ENCODE measurements around the gene HAS3.
"Not testable (repeated sequence)": the region's sequence is repeated elsewhere in the genome, so short reads cannot be mapped to it uniquely, and the experiment has no call there.

HAS3 gene

DNA sequence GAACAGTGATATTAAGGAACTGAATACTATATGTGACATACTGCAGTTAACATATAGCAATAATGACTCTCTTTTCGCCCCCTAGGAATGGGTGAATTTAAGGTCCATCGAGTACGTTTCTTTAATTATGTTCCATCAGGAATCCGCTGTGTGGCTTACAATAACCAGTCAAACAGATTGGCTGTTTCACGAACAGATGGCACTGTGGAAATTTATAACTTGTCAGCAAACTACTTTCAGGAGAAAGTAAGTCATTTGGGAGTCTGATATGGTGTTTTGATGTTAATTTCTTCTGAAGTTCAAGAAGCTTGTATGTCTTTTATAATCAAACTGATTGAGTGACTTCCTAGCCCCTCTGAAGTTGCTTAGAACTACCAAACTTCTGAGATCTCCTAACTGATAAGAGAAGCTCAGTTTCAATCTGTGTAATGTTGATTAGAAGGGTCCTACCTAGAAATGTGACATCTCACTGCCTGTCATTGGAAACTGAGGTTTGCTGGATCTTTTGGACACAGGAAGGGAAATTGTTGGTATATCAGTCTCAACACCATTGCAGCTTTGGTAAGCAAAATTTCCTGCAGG, 28.0 kb downstream of the HAS3 start:
- Histone ChIP-seq H3K4me1 (ENCODE audit: low read length) (peaks cover 9% of the 10 kb centered on the region; the same call in 1 of the 2 replicates), H3K27me3 (replicated peaks; ENCODE audit: insufficient read depth, low read length) (no peaks in the 10 kb centered on the region), H3K4me2 (ENCODE audit: low read depth, low read length) (peak overlapping the region; percentile 81), H2AFZ (ENCODE audit: low read length) (0 out of 2 replicates have a peak overlapping the region, but pooled peaks have one; percentile 88), H3F3A (ENCODE audit: insufficient read depth, low read length) (no peaks in the 10 kb centered on the region), H3K9me2 (replicated peaks; ENCODE audit: insufficient read depth, low read length) (no peaks in the 10 kb centered on the region), H3K4me3 (ENCODE audit: low read length) (peak overlapping the region; percentile 94), H4K20me1 (ENCODE audit: insufficient read depth, low read length) (no peaks in the 10 kb centered on the region), H3K27ac (ENCODE audit: low read length) (no peak overlapping the region; the same call in 1 of the 2 replicates), H3K9ac (ENCODE audit: low read length) (peak overlapping the region; percentile 90; the same call in 1 of the 2 replicates), H3K36me3 (replicated peaks; ENCODE audit: insufficient read depth, low read length) (peaks cover 13% of the 10 kb centered on the region; the same call in 1 of the 2 replicates), H3K9me3 (replicated peaks; ENCODE audit: insufficient read depth, low read length) (no peaks in the 10 kb centered on the region), H3K79me2 (ENCODE audit: low read length) (peaks cover 94% of the 10 kb centered on the region)
- no peak for TF ChIP-seq EZH2 (optimal IDR thresholded peaks at IDR 0.05; ENCODE audit: low read depth, low read length)
- no peak for TF ChIP-seq EZH2phosphoT487 (IDR thresholded peaks at IDR 0.05; ENCODE audit: low read length)
- TF ChIP-seq, protein P1, sequence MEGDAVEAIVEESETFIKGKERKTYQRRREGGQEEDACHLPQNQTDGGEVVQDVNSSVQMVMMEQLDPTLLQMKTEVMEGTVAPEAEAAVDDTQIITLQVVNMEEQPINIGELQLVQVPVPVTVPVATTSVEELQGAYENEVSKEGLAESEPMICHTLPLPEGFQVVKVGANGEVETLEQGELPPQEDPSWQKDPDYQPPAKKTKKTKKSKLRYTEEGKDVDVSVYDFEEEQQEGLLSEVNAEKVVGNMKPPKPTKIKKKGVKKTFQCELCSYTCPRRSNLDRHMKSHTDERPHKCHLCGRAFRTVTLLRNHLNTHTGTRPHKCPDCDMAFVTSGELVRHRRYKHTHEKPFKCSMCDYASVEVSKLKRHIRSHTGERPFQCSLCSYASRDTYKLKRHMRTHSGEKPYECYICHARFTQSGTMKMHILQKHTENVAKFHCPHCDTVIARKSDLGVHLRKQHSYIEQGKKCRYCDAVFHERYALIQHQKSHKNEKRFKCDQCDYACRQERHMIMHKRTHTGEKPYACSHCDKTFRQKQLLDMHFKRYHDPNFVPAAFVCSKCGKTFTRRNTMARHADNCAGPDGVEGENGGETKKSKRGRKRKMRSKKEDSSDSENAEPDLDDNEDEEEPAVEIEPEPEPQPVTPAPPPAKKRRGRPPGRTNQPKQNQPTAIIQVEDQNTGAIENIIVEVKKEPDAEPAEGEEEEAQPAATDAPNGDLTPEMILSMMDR (IDR thresholded peaks at IDR 0.05; ENCODE audit: low read length), result no peak
- DNase-seq, result no peak

DNA sequence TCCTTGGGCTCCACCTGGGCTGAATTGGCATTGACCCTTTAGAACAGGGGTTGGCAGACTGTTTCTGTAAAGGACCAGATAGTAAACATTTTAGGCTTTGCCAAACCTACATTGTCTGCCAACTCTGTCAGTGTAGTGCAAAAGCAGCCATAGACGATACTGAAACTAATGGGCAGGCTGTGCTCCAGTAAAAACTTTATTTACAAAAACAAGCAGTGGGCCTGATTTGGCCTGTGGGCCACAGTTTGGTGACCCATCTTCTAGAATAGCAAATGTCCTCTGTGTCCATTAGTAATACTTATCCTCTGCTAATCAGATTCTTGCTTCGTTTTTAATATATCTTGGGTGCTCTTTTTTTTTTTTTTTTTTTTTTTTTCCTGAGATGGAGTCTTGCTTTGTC, 33.2 kb downstream of the HAS3 start:
- Histone ChIP-seq H2AFZ (ENCODE audit: low read length) (no peak overlapping the region), H3K4me3 (ENCODE audit: low read length) (no peak overlapping the region), H3K27me3 (replicated peaks; ENCODE audit: insufficient read depth, low read length) (no peaks in the 10 kb centered on the region), H3K4me1 (ENCODE audit: low read length) (peaks cover 8% of the 10 kb centered on the region; the same call in 1 of the 2 replicates), H3F3A (ENCODE audit: insufficient read depth, low read length) (no peaks in the 10 kb centered on the region), H3K79me2 (ENCODE audit: low read length) (peaks cover 80% of the 10 kb centered on the region), H3K9me3 (replicated peaks; ENCODE audit: insufficient read depth, low read length) (no peaks in the 10 kb centered on the region), H3K36me3 (replicated peaks; ENCODE audit: insufficient read depth, low read length) (peaks cover 26% of the 10 kb centered on the region; the same call in 1 of the 2 replicates), H3K9ac (ENCODE audit: low read length) (no peak overlapping the region), H3K27ac (ENCODE audit: low read length) (no peak overlapping the region), H3K9me2 (replicated peaks; ENCODE audit: insufficient read depth, low read length) (no peaks in the 10 kb centered on the region), H3K4me2 (ENCODE audit: low read depth, low read length) (no peak overlapping the region), H4K20me1 (ENCODE audit: insufficient read depth, low read length) (no peaks in the 10 kb centered on the region)
- no peak for DNase-seq
- no peak for TF ChIP-seq EZH2phosphoT487 (IDR thresholded peaks at IDR 0.05; ENCODE audit: low read length)
- TF ChIP-seq EZH2 (optimal IDR thresholded peaks at IDR 0.05; ENCODE audit: low read depth, low read length), result no peak
- TF ChIP-seq, protein P1 (IDR thresholded peaks at IDR 0.05; ENCODE audit: low read length), result no peak

DNA sequence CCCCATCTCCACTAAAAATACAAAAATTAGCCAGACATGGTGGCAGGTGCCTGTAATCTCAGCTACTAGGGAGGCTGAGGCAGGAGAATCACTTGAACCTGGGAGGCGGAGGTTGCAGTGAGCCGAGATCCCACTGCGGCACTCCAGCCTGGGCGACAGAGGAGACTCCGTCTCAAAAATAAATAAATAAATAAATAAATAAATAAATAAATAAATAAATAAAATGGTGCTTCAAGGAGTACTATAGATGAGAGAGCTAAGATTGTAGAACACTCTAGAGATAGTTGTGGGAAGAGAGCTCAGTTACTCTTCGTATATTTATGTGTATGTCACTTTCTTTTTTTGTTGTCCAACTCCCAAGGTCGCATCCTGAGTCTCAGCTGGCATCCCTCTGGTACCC, 34.0 kb downstream of the HAS3 start:
- H3K27ac ChIP-seq (ENCODE audit: low read length); DNase-seq; H3K9me3 ChIP-seq (replicated peaks; ENCODE audit: insufficient read depth, low read length); H3K4me3 ChIP-seq (ENCODE audit: low read length); H3K27me3 ChIP-seq (replicated peaks; ENCODE audit: insufficient read depth, low read length); H3F3A ChIP-seq (ENCODE audit: insufficient read depth, low read length); H3K4me1 ChIP-seq (ENCODE audit: low read length); H2AFZ ChIP-seq (ENCODE audit: low read length); H4K20me1 ChIP-seq (ENCODE audit: insufficient read depth, low read length); H3K9ac ChIP-seq (ENCODE audit: low read length); H3K4me2 ChIP-seq (ENCODE audit: low read depth, low read length); H3K9me2 ChIP-seq (replicated peaks; ENCODE audit: insufficient read depth, low read length): not testable (repeated sequence)
- H3K79me2 ChIP-seq (ENCODE audit: low read length), result peaks cover 71% of the 10 kb centered on the region
- peaks cover 23% of the 10 kb centered on the region; the same call in 1 of the 2 replicates for H3K36me3 ChIP-seq (replicated peaks; ENCODE audit: insufficient read depth, low read length)

DNA sequence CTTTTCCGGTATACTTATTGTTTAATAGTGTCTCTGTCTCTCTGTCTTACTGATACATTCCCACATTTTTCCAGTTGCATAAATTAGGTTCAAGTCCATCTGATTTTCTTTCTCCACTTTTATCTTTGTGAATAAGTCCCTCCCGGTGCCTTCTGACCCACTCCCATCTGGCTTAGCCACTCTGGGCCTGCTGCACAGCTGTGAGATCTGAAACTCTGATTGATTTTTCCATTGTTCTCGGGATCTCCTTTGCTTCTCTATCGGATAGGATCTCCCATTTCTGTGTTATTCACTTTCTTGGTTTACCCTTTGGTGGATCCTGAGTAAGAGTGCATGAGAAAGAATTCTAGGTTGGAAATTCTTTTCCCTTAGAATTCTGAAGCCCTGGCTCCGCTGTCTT, 35.6 kb downstream of the HAS3 start:
- Histone ChIP-seq H3F3A (ENCODE audit: insufficient read depth, low read length) (no peaks in the 10 kb centered on the region), H3K4me3 (ENCODE audit: low read length) (no peak overlapping the region), H2AFZ (ENCODE audit: low read length) (no peak overlapping the region), H3K79me2 (ENCODE audit: low read length) (peaks cover 62% of the 10 kb centered on the region), H3K27me3 (replicated peaks; ENCODE audit: insufficient read depth, low read length) (no peaks in the 10 kb centered on the region), H3K9me3 (replicated peaks; ENCODE audit: insufficient read depth, low read length) (no peaks in the 10 kb centered on the region), H3K9ac (ENCODE audit: low read length) (no peak overlapping the region), H3K27ac (ENCODE audit: low read length) (no peak overlapping the region), H3K36me3 (replicated peaks; ENCODE audit: insufficient read depth, low read length) (peaks cover 24% of the 10 kb centered on the region; the same call in 1 of the 2 replicates), H3K4me2 (ENCODE audit: low read depth, low read length) (no peak overlapping the region), H3K9me2 (replicated peaks; ENCODE audit: insufficient read depth, low read length) (no peaks in the 10 kb centered on the region), H3K4me1 (ENCODE audit: low read length) (no peaks in the 10 kb centered on the region), H4K20me1 (ENCODE audit: insufficient read depth, low read length) (no peaks in the 10 kb centered on the region)
- no peak for TF ChIP-seq EZH2 (optimal IDR thresholded peaks at IDR 0.05; ENCODE audit: low read depth, low read length)
- no peak for TF ChIP-seq EZH2phosphoT487 (IDR thresholded peaks at IDR 0.05; ENCODE audit: low read length)
- TF ChIP-seq, protein P1 (IDR thresholded peaks at IDR 0.05; ENCODE audit: low read length), result no peak
- DNase-seq, result no peak

Measured in MM.1S (cell line).